DND-41 (cell line): ENCODE measurements around the gene ANKRD39.

Experiments
- ATAC-seq: fragments of 200-7000 bp; cut with Tn5 transposase; 3 replicates; pipeline ENCODE4 v1.9.1; 2021; ENCODE audit warnings: low read depth; ENCODE audit not compliant: insufficient read depth
- DNase-seq: peaks from one replicate; pipeline ENCODE4 v3.0.0-alpha.2; 2020
- H2AFZ ChIP-seq: 2 replicates; pipeline ENCODE4 v1.6.0; 2012; ENCODE audit warnings: low read depth, low read length
- H3K27ac ChIP-seq: 2 replicates; pipeline ENCODE4 v1.5.1; 2012; ENCODE audit warnings: low read length, inconsistent platforms
- H3K27me3 ChIP-seq: fragments of 200-600 bp; sonication (generic); 2 replicates; pipeline ENCODE4 v1.6.0; 2012; ENCODE audit warnings: low read length, mild to moderate bottlenecking, inconsistent platforms; ENCODE audit not compliant: insufficient read depth, poor library complexity
- H3K36me3 ChIP-seq: 2 replicates; pipeline ENCODE4 v1.5.1; 2012; ENCODE audit warnings: low read length, inconsistent platforms; ENCODE audit not compliant: insufficient read depth
- H3K4me1 ChIP-seq: 2 replicates; pipeline ENCODE4 v1.5.1; 2012; ENCODE audit warnings: mild to moderate bottlenecking, low read length; ENCODE audit not compliant: insufficient read depth
- H3K4me2 ChIP-seq: 2 replicates; pipeline ENCODE4 v1.6.0; 2012; ENCODE audit warnings: mild to moderate bottlenecking, moderate library complexity, low read length, inconsistent platforms; ENCODE audit not compliant: insufficient read depth
- H3K4me3 ChIP-seq, 2 experiments: fragments of 200-600 bp in 1 of 2; shearing (Covaris generic) in 1 of 2; 2 replicates each; pipeline ENCODE4 v1.5.1; 2012 to 2016; ENCODE audit warnings: inconsistent platforms in 2 of 2, low read length in 2 of 2, mild to moderate bottlenecking in 2 of 2, low read depth in 1 of 2, moderate library complexity in 1 of 2
- H3K79me2 ChIP-seq: 2 replicates; pipeline ENCODE4 v1.6.0; 2012; ENCODE audit warnings: low read length, inconsistent platforms; ENCODE audit not compliant: insufficient read depth
- H3K9ac ChIP-seq: 2 replicates; pipeline ENCODE4 v1.6.0; 2012; ENCODE audit warnings: low read depth, mild to moderate bottlenecking, inconsistent platforms, low read length, moderate library complexity
- H3K9me3 ChIP-seq: 2 replicates; pipeline ENCODE4 v1.5.1; 2012; ENCODE audit warnings: low read length, moderate library complexity, mild to moderate bottlenecking, inconsistent platforms; ENCODE audit not compliant: insufficient read depth, severe bottlenecking
- H4K20me1 ChIP-seq: 2 replicates; pipeline ENCODE4 v1.6.0; 2012; ENCODE audit warnings: low read length; ENCODE audit not compliant: insufficient read depth
- EZH2 ChIP-seq: IDR thresholded peaks from 3 replicates; pipeline ENCODE4 v1.6.1; 2012; ENCODE audit warnings: borderline replicate concordance, low read depth, mild to moderate bottlenecking, moderate library complexity, low read length, inconsistent platforms; ENCODE audit not compliant: severe bottlenecking
- TF ChIP-seq, protein P1 (sequence below): IDR thresholded peaks from 2 replicates; pipeline ENCODE4 v1.5.1; 2012; ENCODE audit warnings: borderline replicate concordance, low read length, moderate library complexity, mild to moderate bottlenecking; ENCODE audit not compliant: poor library complexity, severe bottlenecking; ENCODE audit errors: extremely low read depth

Gene ANKRD39

DNA sequence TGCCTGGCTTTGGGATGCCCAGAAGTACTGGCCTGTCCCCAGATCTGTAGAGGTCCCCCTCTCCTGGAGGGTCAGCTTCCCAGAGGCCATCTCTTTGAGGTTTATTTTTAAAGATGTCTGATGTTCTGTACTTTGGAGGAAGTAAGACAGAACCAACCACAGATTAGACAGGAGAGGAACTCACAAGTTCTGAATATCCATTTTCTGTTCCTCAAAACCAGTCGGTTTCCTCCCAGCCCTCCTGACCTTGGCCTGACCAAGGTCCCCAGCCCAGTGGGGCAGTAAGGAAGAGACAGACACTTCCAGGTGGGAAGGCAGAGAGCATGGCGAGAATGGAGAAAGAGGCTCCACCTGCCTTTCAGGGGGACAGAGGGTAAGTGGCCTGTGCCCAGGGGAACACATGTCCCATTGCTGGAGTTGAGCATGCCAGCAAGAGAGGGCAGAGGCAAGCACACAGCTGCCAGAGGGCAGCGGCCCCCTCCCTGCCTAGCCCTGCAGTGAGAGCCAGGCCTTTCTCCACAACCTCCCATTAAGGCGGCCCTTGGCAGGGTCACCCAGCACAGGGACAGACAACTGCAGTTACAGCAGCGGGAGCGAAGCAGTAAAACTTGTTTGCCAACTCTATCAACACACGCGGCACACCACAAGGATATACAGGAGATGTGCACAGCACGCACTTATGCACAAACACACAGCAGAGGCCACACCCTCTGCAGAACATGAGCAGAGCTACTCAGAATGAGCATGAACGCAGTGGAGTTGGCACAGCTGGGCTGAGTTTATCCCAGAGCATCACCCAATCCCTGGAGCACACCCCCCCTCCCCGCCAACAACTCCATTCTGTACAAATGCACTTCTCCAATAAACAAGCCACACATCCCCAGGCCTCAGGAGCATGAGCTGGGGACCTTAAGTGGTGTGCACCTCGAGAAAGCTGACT, 30.5 kb upstream of the ANKRD39 start:
- no peak for DNase-seq
- no peaks in the 10 kb centered on the region for H3K4me1 ChIP-seq
- no peak overlapping the region for H3K9ac ChIP-seq
- TF ChIP-seq, protein P1, sequence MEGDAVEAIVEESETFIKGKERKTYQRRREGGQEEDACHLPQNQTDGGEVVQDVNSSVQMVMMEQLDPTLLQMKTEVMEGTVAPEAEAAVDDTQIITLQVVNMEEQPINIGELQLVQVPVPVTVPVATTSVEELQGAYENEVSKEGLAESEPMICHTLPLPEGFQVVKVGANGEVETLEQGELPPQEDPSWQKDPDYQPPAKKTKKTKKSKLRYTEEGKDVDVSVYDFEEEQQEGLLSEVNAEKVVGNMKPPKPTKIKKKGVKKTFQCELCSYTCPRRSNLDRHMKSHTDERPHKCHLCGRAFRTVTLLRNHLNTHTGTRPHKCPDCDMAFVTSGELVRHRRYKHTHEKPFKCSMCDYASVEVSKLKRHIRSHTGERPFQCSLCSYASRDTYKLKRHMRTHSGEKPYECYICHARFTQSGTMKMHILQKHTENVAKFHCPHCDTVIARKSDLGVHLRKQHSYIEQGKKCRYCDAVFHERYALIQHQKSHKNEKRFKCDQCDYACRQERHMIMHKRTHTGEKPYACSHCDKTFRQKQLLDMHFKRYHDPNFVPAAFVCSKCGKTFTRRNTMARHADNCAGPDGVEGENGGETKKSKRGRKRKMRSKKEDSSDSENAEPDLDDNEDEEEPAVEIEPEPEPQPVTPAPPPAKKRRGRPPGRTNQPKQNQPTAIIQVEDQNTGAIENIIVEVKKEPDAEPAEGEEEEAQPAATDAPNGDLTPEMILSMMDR: no peak
- TF ChIP-seq EZH2: no peak
- no peaks in the 10 kb centered on the region for H3K36me3 ChIP-seq
- H4K20me1 ChIP-seq: no peaks in the 10 kb centered on the region; the same call in none of the 2 replicates
- H3K79me2 ChIP-seq: no peaks in the 10 kb centered on the region
- no peak overlapping the region for H3K4me2 ChIP-seq
- H3K9me3 ChIP-seq: no peaks in the 10 kb centered on the region
- no peak overlapping the region for H2AFZ ChIP-seq
- no peak overlapping the region for H3K4me3 ChIP-seq
- peaks cover 5% of the 10 kb centered on the region for H3K27me3 ChIP-seq
- no peak overlapping the region for H3K27ac ChIP-seq
- ATAC-seq: no peak

- TF ChIP-seq, protein P1: no peak
- TF ChIP-seq EZH2: no peak
- H3K4me2 ChIP-seq: no peak overlapping the region
- no peak overlapping the region for H3K4me3 ChIP-seq
- no peak for ATAC-seq
- no peaks in the 10 kb centered on the region; the same call in 1 of the 2 replicates for H4K20me1 ChIP-seq
- H3K9ac ChIP-seq: no peak overlapping the region
- H3K9me3 ChIP-seq: no peaks in the 10 kb centered on the region
- no peaks in the 10 kb centered on the region for H3K4me1 ChIP-seq
- H3K79me2 ChIP-seq: no peaks in the 10 kb centered on the region
- H2AFZ ChIP-seq: no peak overlapping the region
- no peak for DNase-seq
- H3K36me3 ChIP-seq: no peaks in the 10 kb centered on the region
- no peak overlapping the region for H3K27ac ChIP-seq
- peaks cover 9% of the 10 kb centered on the region for H3K27me3 ChIP-seq
Observed at GRCh38 chr2:96887493-96888012, 29.7 kb upstream of the ANKRD39 start.

DNA sequence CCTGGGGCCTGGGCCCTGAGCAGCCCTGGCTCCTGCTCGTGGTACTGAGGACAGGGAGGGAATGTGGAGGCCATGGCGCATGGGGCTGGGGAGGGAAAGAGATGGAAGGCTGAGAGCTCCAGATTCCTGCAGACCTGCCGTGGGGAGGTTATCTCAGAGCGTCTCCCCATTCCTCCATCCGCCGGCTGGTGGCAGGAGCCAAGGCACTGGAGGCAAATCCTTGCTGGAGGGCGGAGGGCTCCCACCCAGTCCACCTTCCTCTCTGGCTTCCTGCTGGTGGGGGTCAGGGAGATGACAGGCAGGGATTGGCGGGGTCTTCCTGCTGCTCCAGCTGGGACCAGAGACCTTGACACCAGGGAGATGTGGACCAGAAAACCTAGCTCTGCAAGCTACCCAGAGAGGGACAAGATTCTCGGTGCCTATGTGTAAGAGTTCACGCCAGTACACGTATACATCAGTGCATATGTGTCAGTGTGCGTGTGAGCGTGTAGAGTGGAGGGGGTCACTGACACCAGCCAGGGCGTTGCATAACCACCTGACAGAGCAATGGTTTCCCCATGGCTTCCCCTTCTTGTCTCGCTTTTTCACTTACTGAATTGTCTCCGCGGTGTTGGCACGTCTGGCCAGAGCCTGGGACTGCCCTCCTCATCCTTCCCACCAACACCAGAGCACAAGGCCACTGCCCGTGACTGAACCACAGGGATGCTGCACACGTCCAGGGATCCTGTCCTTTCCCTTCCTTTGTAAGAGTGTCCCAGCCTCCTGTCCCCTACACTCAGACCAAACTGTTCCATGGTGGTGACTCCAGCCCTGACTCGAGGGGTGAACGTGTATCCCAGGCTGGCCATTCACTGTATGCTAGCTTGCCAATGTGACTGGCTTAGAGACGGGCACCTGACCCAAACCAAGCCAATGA, 27.9 kb upstream of the ANKRD39 start:
- Histone ChIP-seq H3K36me3 (no peaks in the 10 kb centered on the region), H3K4me1 (no peaks in the 10 kb centered on the region), H3K79me2 (no peaks in the 10 kb centered on the region), H2AFZ (no peak overlapping the region), H3K27ac (no peak overlapping the region), H3K9ac (no peak overlapping the region), H3K4me2 (no peak overlapping the region), H3K4me3 (no peak overlapping the region), H3K9me3 (no peaks in the 10 kb centered on the region), H4K20me1 (no peaks in the 10 kb centered on the region), H3K27me3 (peaks cover 22% of the 10 kb centered on the region)
- TF ChIP-seq, protein P1: no peak
- TF ChIP-seq EZH2: no peak
- no peak for DNase-seq
- no peak for ATAC-seq
